ENCODE measurements around the gene YDJC. TPM values are rescaled to one million over a fixed set of nuclear protein-coding genes. Genes with fewer than 3 reads are reported as not detected.
A peak's percentile ranks its signal among the peaks of the same experiment; 100 is the strongest.

The YDJC gene
- total and polyA plus RNA-seq, 2 of the 13 experiments (the other 11 are each of a cell fraction or from before 2014, with no cell fraction given) = 15.3 to 32.0 TPM

- TF ChIP-seq, protein P1, sequence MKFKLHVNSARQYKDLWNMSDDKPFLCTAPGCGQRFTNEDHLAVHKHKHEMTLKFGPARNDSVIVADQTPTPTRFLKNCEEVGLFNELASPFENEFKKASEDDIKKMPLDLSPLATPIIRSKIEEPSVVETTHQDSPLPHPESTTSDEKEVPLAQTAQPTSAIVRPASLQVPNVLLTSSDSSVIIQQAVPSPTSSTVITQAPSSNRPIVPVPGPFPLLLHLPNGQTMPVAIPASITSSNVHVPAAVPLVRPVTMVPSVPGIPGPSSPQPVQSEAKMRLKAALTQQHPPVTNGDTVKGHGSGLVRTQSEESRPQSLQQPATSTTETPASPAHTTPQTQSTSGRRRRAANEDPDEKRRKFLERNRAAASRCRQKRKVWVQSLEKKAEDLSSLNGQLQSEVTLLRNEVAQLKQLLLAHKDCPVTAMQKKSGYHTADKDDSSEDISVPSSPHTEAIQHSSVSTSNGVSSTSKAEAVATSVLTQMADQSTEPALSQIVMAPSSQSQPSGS (CRISPR knock-in tag; IDR thresholded peaks at IDR 0.05) = no peak
- no peak for TF ChIP-seq HNRNPL (IDR thresholded peaks at IDR 0.05; ENCODE audit: low read depth, low read length)
- no peak; the same call in 1 of the 2 replicates for TF ChIP-seq ZNF160 (CRISPR knock-in tag; IDR thresholded peaks at IDR 0.05)
- TF ChIP-seq ZNF407 (CRISPR knock-in tag; IDR thresholded peaks at IDR 0.05; ENCODE audit: not compliant biosample characterization) = peak; percentile 74
- TF ChIP-seq ZNF709 (CRISPR knock-in tag; IDR thresholded peaks at IDR 0.05) = peak; percentile 92
- TF ChIP-seq ZNF230 (CRISPR knock-in tag; IDR thresholded peaks at IDR 0.05) = no peak
- no peak for TF ChIP-seq ZNF772 (CRISPR knock-in tag; IDR thresholded peaks at IDR 0.05)
- TF ChIP-seq FOXO1 (CRISPR knock-in tag; IDR thresholded peaks at IDR 0.05) = no peak
- TF ChIP-seq, protein P2, sequence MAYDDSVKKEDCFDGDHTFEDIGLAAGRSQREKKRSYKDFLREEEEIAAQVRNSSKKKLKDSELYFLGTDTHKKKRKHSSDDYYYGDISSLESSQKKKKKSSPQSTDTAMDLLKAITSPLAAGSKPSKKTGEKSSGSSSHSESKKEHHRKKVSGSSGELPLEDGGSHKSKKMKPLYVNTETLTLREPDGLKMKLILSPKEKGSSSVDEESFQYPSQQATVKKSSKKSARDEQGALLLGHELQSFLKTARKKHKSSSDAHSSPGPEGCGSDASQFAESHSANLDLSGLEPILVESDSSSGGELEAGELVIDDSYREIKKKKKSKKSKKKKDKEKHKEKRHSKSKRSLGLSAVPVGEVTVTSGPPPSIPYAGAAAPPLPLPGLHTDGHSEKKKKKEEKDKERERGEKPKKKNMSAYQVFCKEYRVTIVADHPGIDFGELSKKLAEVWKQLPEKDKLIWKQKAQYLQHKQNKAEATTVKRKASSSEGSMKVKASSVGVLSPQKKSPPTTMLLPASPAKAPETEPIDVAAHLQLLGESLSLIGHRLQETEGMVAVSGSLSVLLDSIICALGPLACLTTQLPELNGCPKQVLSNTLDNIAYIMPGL (CRISPR knock-in tag; IDR thresholded peaks at IDR 0.05; ENCODE audit: borderline replicate concordance in 1 of 2, low read depth in 1 of 2) = peak in 1 of 2 experiments; percentile 53; a peak in 1 of 4 replicates
- TF ChIP-seq, protein P3, sequence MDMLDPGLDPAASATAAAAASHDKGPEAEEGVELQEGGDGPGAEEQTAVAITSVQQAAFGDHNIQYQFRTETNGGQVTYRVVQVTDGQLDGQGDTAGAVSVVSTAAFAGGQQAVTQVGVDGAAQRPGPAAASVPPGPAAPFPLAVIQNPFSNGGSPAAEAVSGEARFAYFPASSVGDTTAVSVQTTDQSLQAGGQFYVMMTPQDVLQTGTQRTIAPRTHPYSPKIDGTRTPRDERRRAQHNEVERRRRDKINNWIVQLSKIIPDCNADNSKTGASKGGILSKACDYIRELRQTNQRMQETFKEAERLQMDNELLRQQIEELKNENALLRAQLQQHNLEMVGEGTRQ (IDR thresholded peaks at IDR 0.05; ENCODE audit: low read depth, low read length) = no peak
- TF ChIP-seq, protein P3 (CRISPR knock-in tag; IDR thresholded peaks at IDR 0.05; ENCODE audit: borderline replicate concordance) = no peak
- TF ChIP-seq ZNF367 (CRISPR knock-in tag; IDR thresholded peaks at IDR 0.05; ENCODE audit: borderline replicate concordance) = no peak; the same call in 1 of the 2 replicates
- TF ChIP-seq ETV5 (CRISPR knock-in tag; IDR thresholded peaks at IDR 0.05; ENCODE audit: borderline replicate concordance) = no peak
Observed at GRCh38 chr22:21657360-21658032, 27.7 kb upstream of the YDJC start (continued).
